ENCODE data around the gene SLAMF7.

Gene SLAMF7

GRCh38 chr1:160750608-160751007 lies 11.6 kb downstream of the SLAMF7 start:
- no peak for DNase-seq (ENCODE audit: low read depth)
- TF ChIP-seq CTCF (IDR thresholded peaks at IDR 0.05; ENCODE audit: control insufficient read depth, extremely low read depth, insufficient read depth): no peak
- no peak overlapping the region for H3K4me3 ChIP-seq (ENCODE audit: low read depth, low read length)

- TF ChIP-seq CTCF (IDR thresholded peaks at IDR 0.05; ENCODE audit: control insufficient read depth, extremely low read depth, insufficient read depth): no peak
- H3K4me3 ChIP-seq (ENCODE audit: low read depth, low read length): no peak overlapping the region
- no peak for DNase-seq (ENCODE audit: low read depth)
Measured at GRCh38 chr1:160752406-160752805, 13.4 kb downstream of the SLAMF7 start.

- DNase-seq (ENCODE audit: low read depth): no peak
- no peak overlapping the region for H3K4me3 ChIP-seq (ENCODE audit: low read depth, low read length)
- TF ChIP-seq CTCF (IDR thresholded peaks at IDR 0.05; ENCODE audit: control insufficient read depth, extremely low read depth, insufficient read depth): no peak
Measured at GRCh38 chr1:160752924-160753323, 13.9 kb downstream of the SLAMF7 start.

- DNase-seq (ENCODE audit: low read depth): no peak
- TF ChIP-seq CTCF (IDR thresholded peaks at IDR 0.05; ENCODE audit: control insufficient read depth, extremely low read depth, insufficient read depth): no peak
- no peak overlapping the region for H3K4me3 ChIP-seq (ENCODE audit: low read depth, low read length)
Measured at GRCh38 chr1:160753594-160753993, 14.5 kb downstream of the SLAMF7 start.

- H3K4me3 ChIP-seq (ENCODE audit: low read depth, low read length): no peak overlapping the region
- no peak for TF ChIP-seq CTCF (IDR thresholded peaks at IDR 0.05; ENCODE audit: control insufficient read depth, extremely low read depth, insufficient read depth)
- DNase-seq (ENCODE audit: low read depth): no peak
Measured at GRCh38 chr1:160755461-160755860, 16.4 kb downstream of the SLAMF7 start.

GRCh38 chr1:160755911-160756848 lies 17.1 kb downstream of the SLAMF7 start:
- no peak for DNase-seq (ENCODE audit: low read depth)
- no peak for TF ChIP-seq CTCF (IDR thresholded peaks at IDR 0.05; ENCODE audit: control insufficient read depth, extremely low read depth, insufficient read depth)
- no peak overlapping the region for H3K4me3 ChIP-seq (ENCODE audit: low read depth, low read length)

- no peak overlapping the region for H3K4me3 ChIP-seq (ENCODE audit: low read depth, low read length)
- DNase-seq (ENCODE audit: low read depth): no peak
- TF ChIP-seq CTCF (IDR thresholded peaks at IDR 0.05; ENCODE audit: control insufficient read depth, extremely low read depth, insufficient read depth): no peak
Measured at GRCh38 chr1:160756849-160757201, 17.8 kb downstream of the SLAMF7 start.

Data from LNCaP clone FGC (cell line).